ENCODE results near the gene GALNT7. TPM values are rescaled to one million over a fixed set of nuclear protein-coding genes. Genes with fewer than 3 reads are reported as not detected.

The GALNT7 gene
- total and polyA plus RNA-seq, 8 donors = 10.7 to 94.5 (median 37.9) TPM

Small RNA genes within 50 kb of the gene (small RNA-seq; reads per million reads assigned to genes)
- gene MIR548T (0 reads per million in 4 donors), gene RN7SL253P (0 reads per million in 4 donors)

Other genes with a start within 250 kb of the GALNT7 start
- gene HMGB2, start 165.5 kb downstream of the GALNT7 start, total RNA-seq = 10 to 100 TPM in 4 of 5 donors, 1 to 10 TPM in 1; 7.6 to 99.5 (median 37.3) TPM
- 100 to 1,000 TPM in 1 of 3 donors, 10 to 100 TPM in 2; 71.3 to 206 (median 79.9) TPM for gene HMGB2, start 165.5 kb downstream of the GALNT7 start, polyA plus RNA-seq
- gene SAP30, start 202.1 kb downstream of the GALNT7 start, total RNA-seq = 10 to 100 TPM in 2 of 5 donors, 1 to 10 TPM in 3; 3.1 to 24.0 (median 6.4) TPM
- gene SAP30, start 202.1 kb downstream of the GALNT7 start, polyA plus RNA-seq = 10 to 100 TPM in 2 of 3 donors, 1 to 10 TPM in 1; 8.7 to 11.0 (median 10.0) TPM
- 1 to 10 TPM in 2 of 5 donors, under 1 TPM in 3; 0.29 to 3.1 (median 0.92) TPM for gene SCRG1, start 230.3 kb downstream of the GALNT7 start, total RNA-seq
- 1 to 10 TPM in 1 of 3 donors, under 1 TPM in 1, not detected in 1; 0.19 to 2.2 TPM for gene SCRG1, start 230.3 kb downstream of the GALNT7 start, polyA plus RNA-seq